Activated CD4-positive, alpha-beta T cell treated with anti-CD3 and anti-CD28 coated beads, Interleukin-2, amount 10 ng/mL, durations not matched to agents 24 days and 14 days (primary cell): ENCODE results near the gene GPR183. TPM values are rescaled to one million over a fixed set of nuclear protein-coding genes. Genes with fewer than 3 reads are reported as not detected.
A peak's percentile ranks its signal among the peaks of the same experiment; 100 is the strongest.

Source experiments
- DNase-seq: peaks from one replicate; pipeline ENCODE4 v3.0.0; 2022
- H3K27ac Mint-ChIP-seq: one replicate; pipeline ENCODE4 v1.8.0; 2022; ENCODE audit warnings: mild to moderate bottlenecking, mixed read lengths
- H3K27me3 Mint-ChIP-seq: one replicate; pipeline ENCODE4 v1.8.0; 2022; ENCODE audit warnings: mixed read lengths
- H3K36me3 Mint-ChIP-seq: one replicate; pipeline ENCODE4 v1.8.0; 2022; ENCODE audit warnings: low read depth, mild to moderate bottlenecking, mixed read lengths
- H3K4me1 Mint-ChIP-seq: one replicate; pipeline ENCODE4 v1.8.0; 2021; ENCODE audit warnings: mixed read lengths
- H3K4me3 Mint-ChIP-seq: one replicate; pipeline ENCODE4 v1.8.0; 2022; ENCODE audit warnings: mild to moderate bottlenecking, moderate library complexity, mixed read lengths
- H3K9me3 Mint-ChIP-seq: one replicate; pipeline ENCODE4 v1.8.0; 2021; ENCODE audit warnings: mixed read lengths
- intact Hi-C: fragments of 100-400 bp; cut with micrococcal nuclease; formaldehyde crosslinking; loops from one replicate; pipeline ENCODE4 v1.15.1; 2023
- total RNA-seq: library from RNA; stranded (reverse); gene quantifications from 2 replicates; pipeline ENCODE4 v1.2.3, GENCODE V29; 2022

The GPR183 gene
- total RNA-seq: 36.8 and 37.1 TPM in 2 replicates

DNA sequence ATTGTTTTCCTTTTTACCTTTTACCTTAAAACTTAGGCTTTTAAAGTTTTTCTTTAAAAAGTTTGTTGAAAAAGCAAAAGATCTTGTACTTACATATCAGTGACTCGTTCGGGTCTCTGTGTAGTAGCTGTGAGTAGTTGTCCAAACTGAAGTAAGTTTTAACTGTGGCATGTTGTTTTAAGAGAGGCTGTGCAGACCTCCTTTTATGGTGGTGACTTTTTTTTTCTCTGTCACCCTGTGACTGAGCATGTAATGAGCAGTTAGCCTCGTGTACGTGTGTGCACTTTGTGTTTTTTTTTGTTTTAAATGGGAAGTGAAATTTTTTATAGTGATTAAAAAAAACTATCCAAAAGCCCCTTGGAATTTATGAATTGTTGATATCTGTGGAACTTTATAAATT, at the start of gene GPR183:
Gene GPR183, minus strand, starts transcription at position 153 of the 400 bp plus-strand sequence. CDS start 11,254 bp downstream, outside the sequence.
- intact Hi-C loops: loop anchor here (1.0 to 2.0 kb wide), 5 partner anchors 8 to 127 kb away; no protein-coding TSS in a partner anchor
- peak; percentile 85 for DNase-seq
- Mint-ChIP-seq H3K4me1 (peaks cover 70% of the 10 kb centered on the region), H3K9me3 (no peaks in the 10 kb centered on the region), H3K36me3 (peaks cover 43% of the 10 kb centered on the region), H3K27ac (peak within 1 kb of the TSS; percentile 88), H3K4me3 (peak within 1 kb of the TSS; percentile 84), H3K27me3 (no peaks in the 10 kb centered on the region)

DNA sequence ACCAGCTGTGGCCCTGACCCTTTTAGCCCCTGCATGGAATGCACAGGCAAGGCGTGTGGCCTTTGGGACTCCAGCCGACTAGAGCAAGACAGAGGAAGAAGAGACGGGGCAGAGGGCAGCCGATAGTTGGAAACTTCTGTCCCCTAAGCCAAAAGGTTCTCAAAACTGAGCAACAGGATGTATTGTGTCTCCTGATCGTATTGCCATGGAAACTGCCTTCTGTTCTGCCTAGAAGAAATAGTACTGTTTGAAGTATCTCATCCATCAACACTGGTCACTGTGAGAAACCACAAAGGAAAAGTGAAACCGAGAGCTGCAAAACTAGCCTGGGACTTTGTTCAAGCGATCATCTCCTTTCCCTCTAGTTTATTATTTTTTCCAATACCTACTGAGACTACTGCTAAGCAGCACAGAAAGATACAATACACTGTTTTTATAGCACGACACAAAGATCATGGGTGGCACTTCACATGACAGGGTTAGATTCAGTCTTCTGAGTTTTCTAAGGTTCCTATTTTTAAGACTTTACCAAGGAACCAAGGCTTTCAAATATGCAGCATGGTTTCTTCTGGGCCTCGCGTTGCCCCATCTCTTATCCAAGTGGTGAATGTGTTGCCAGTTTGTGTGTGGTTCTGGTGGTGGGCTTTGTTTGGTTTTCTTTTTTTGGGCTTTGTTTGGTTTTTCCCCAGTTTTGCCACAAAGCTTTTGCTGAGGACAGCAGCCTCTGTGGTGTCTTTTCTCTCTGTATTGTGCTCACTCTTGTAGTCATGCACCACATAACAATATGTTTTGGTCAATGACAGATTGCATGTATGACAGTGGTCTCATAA, 49.3 kb upstream of the GPR183 start:
- Mint-ChIP-seq H3K4me1 (peaks cover 92% of the 10 kb centered on the region), H3K4me3 (peak overlapping the region; percentile 83), H3K9me3 (no peaks in the 10 kb centered on the region), H3K36me3 (peaks cover 70% of the 10 kb centered on the region), H3K27ac (peak overlapping the region; percentile 99), H3K27me3 (no peaks in the 10 kb centered on the region)
- intact Hi-C loops: loop anchor here (1.0 to 5.0 kb wide), 12 partner anchors 12 to 1038 kb away; partner anchors contain the start of genes GPR183 and UBAC2
- DNase-seq: peak; percentile 94

- H3K36me3 Mint-ChIP-seq: peaks cover 70% of the 10 kb centered on the region
- H3K4me3 Mint-ChIP-seq: peak overlapping the region; percentile 83
- H3K27ac Mint-ChIP-seq: peak overlapping the region; percentile 99
- H3K27me3 Mint-ChIP-seq: no peaks in the 10 kb centered on the region
- H3K9me3 Mint-ChIP-seq: no peaks in the 10 kb centered on the region
- H3K4me1 Mint-ChIP-seq: peaks cover 90% of the 10 kb centered on the region
- no peak for DNase-seq
- intact Hi-C loops: loop anchor here (2.0 to 5.0 kb wide), 6 partner anchors 41 to 1039 kb away; partner anchors contain the start of gene UBAC2
These were observed 48.7 kb upstream of the GPR183 start for GRCh38 chr13:99356012-99356261.

GRCh38 chr13:99355267-99356011, 48.2 kb upstream of the GPR183 start:
- Mint-ChIP-seq H3K4me3 (peak overlapping the region; percentile 83), H3K27me3 (no peaks in the 10 kb centered on the region), H3K9me3 (no peaks in the 10 kb centered on the region), H3K4me1 (peaks cover 90% of the 10 kb centered on the region), H3K27ac (peak overlapping the region; percentile 99), H3K36me3 (peaks cover 67% of the 10 kb centered on the region)
- DNase-seq: peak; percentile 78
- intact Hi-C loops: loop anchor here (2.0 to 5.0 kb wide), 6 partner anchors 41 to 1039 kb away; partner anchors contain the start of gene UBAC2

DNA sequence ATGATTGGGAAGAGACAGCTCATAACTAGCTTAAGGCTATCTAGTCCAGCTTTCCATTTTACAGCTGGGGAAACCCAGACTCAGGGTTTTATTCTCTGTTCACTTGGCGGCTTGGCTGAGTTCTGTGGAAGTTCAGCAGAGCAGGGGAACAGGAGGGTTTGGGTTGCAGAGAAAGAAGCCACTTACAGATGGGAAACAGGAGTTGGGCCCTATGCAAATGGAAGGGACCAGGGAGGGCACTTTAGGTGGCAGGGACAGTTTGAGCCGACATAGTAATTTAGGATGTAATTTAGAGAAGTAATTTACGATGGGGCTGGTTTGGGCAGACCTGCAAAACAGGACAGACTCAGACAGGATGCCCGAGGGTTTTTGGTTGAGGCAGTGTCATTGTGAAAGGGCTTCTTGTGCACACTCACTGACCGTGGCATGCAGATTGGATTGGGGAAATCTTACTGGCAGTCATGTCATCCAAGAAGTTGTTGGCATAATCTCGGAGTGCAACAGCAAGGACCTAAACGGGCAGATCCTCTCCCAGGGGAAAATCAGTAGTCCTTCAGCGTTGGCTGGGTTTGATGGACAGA, 47.3 kb upstream of the GPR183 start:
- Mint-ChIP-seq H3K36me3 (peaks cover 64% of the 10 kb centered on the region), H3K4me1 (peaks cover 82% of the 10 kb centered on the region), H3K27me3 (no peaks in the 10 kb centered on the region), H3K27ac (peak overlapping the region; percentile 99), H3K9me3 (no peaks in the 10 kb centered on the region), H3K4me3 (peak overlapping the region; percentile 42)
- peak; percentile 77 for DNase-seq
- intact Hi-C loops: no loop called here

DNA sequence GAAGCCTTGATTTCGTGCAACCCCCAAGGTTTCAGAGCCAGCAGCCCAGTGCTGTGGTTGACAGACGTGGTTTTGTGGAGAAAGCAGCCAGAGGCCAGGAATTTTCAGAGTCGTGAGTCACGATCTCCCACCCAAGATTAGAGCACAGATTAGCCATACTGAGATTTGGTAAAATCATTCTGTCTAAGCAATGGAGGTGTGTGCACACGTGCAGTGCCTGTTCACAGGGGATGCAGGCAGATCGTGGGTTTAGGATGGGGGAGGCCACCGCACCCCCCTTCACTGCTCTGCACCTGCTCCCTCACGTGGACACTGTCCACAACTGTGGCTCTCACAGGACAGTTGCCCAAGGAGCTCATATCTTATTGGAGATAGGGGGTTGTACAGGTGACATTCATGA, 46.6 kb upstream of the GPR183 start:
- Mint-ChIP-seq H3K9me3 (no peaks in the 10 kb centered on the region), H3K4me1 (peaks cover 76% of the 10 kb centered on the region), H3K36me3 (peaks cover 63% of the 10 kb centered on the region), H3K27ac (peak overlapping the region; percentile 99), H3K4me3 (peak overlapping the region; percentile 42), H3K27me3 (no peaks in the 10 kb centered on the region)
- intact Hi-C loops: no loop called here
- DNase-seq: no peak

DNA sequence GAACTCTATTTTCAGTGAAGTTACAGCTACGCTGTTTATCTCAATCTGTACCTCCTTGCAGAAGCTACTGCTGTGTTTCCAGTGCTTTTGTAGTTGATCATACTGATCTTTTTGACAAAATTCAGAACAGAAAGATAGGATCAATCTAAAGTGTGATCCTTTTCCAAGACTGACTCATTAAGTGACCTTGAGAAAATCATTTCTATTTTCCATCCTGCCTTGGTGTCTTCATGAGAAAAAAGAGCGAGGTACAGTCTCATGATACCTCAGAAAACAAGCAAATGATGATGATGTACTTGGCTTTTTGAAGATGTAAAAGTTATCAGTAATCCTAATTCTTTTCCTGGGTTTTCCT, 46.0 kb upstream of the GPR183 start:
- Mint-ChIP-seq H3K27ac (peak overlapping the region; percentile 75), H3K4me3 (no peak overlapping the region), H3K36me3 (peaks cover 63% of the 10 kb centered on the region), H3K27me3 (no peaks in the 10 kb centered on the region), H3K4me1 (peaks cover 71% of the 10 kb centered on the region), H3K9me3 (no peaks in the 10 kb centered on the region)
- DNase-seq: no peak
- intact Hi-C loops: no loop called here

DNA sequence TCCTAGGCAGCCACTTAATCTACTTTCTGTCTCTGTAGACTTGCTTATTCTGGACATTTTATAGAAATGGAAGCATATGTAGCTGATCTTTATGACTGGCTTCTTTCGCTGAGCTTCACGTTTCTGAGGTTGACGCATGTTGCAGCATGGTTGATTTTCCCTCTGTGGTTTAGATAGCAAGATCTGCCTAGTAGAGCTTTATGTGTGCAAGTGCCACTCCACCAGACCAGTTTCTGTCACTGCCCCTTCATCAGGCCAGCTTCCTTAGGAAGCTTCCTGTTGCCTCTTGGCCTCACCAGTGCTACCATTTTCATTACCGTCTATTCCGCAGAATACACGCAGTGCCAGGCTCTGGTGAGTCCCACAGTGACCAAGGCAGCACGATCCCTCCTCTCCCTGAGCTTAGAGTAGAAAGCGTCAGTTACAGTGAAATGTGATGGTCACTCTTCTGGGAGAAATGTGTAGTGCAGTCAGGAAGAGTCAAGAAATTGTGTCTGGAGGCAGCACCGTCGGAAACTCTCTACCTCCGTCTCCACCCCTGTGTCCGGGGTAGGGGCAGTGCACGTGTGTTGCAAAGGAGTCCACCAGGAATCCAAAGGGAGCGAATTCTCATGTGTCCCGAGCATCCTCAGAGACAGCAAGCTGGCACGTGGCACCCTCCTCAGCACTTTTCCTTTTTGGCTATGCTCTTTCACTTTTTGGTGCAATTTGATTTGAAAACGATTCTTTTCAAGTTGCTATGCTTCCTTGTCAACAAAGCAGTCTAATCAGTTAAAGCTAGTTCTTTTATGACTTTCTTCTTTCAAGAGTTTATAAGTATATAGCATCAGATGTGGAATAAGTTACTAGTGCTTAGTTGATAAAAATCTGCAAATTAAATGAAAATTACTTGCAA, 45.4 kb upstream of the GPR183 start:
- Mint-ChIP-seq H3K27me3 (no peaks in the 10 kb centered on the region), H3K4me1 (peaks cover 70% of the 10 kb centered on the region), H3K36me3 (peaks cover 65% of the 10 kb centered on the region), H3K27ac (peak overlapping the region; percentile 75), H3K9me3 (no peaks in the 10 kb centered on the region), H3K4me3 (peak overlapping the region; percentile 52)
- intact Hi-C loops: no loop called here
- no peak for DNase-seq

DNA sequence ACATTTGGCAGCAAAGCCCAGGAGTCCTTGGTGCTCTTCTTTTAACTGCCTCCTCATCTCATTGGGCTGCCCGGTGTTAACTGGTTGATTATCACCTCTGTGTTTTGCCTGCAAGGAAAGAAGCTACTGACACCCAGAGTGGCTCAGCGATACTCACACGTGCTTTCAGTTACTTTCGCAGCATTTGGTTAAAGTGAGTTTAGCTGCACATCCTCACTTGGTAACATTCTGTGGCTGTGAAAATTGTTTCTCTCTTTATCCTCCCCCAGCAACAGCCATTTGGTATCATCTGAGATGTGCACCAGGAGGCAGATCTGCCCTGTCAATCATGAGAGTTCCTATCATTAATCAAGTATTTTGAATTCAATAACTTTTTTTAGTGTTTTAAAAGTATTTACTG, 44.6 kb upstream of the GPR183 start:
- peak overlapping the region; percentile 52 for H3K27ac Mint-ChIP-seq
- peaks cover 68% of the 10 kb centered on the region for H3K36me3 Mint-ChIP-seq
- peaks cover 65% of the 10 kb centered on the region for H3K4me1 Mint-ChIP-seq
- no peaks in the 10 kb centered on the region for H3K27me3 Mint-ChIP-seq
- intact Hi-C loops: loop anchor here (1.0 kb wide), 1 partner anchor 20 kb away; no protein-coding TSS in a partner anchor
- DNase-seq: peak; percentile 78
- H3K4me3 Mint-ChIP-seq: peak overlapping the region; percentile 13
- no peaks in the 10 kb centered on the region for H3K9me3 Mint-ChIP-seq

GRCh38 chr13:99350191-99350590, 43.0 kb upstream of the GPR183 start:
- H3K36me3 Mint-ChIP-seq: peaks cover 66% of the 10 kb centered on the region
- H3K27ac Mint-ChIP-seq: no peak overlapping the region
- no peak overlapping the region for H3K4me3 Mint-ChIP-seq
- DNase-seq: peak; percentile 54
- no peaks in the 10 kb centered on the region for H3K27me3 Mint-ChIP-seq
- H3K9me3 Mint-ChIP-seq: no peaks in the 10 kb centered on the region
- intact Hi-C loops: no loop called here
- H3K4me1 Mint-ChIP-seq: peaks cover 54% of the 10 kb centered on the region

DNA sequence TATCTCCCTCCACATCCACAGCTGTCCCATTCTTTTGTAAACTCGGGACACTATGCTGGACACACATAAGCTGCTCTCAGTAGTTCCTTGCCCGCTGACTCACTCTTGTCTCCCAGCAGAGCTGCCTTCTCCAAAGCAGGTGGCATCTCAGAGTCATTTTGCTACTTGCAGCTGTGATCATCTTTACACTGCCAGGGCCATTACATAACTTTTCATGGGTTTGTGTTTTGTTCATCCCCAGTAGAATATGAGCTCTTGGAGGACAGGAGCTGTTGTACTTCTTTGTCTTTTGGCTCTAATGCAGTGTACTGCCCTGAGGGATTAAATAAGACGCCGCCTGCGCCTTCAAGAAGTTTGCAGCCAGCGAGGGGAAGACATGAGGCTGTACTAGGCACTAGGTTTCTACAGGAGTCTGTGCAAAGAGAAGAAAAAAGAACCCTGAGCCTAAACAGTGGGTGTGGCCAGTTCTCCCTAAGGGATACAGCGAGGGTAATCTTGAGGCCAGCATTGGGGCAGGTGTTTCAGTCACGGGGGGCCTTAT, 40.8 kb upstream of the GPR183 start:
- Mint-ChIP-seq H3K4me3 (no peak overlapping the region), H3K9me3 (no peaks in the 10 kb centered on the region), H3K36me3 (peaks cover 65% of the 10 kb centered on the region), H3K27me3 (no peaks in the 10 kb centered on the region), H3K27ac (no peak overlapping the region), H3K4me1 (peaks cover 33% of the 10 kb centered on the region)
- intact Hi-C loops: no loop called here
- peak; percentile 53 for DNase-seq

- H3K36me3 Mint-ChIP-seq: peaks cover 63% of the 10 kb centered on the region
- no peaks in the 10 kb centered on the region for H3K27me3 Mint-ChIP-seq
- no peaks in the 10 kb centered on the region for H3K9me3 Mint-ChIP-seq
- H3K4me1 Mint-ChIP-seq: peaks cover 27% of the 10 kb centered on the region
- intact Hi-C loops: no loop called here
- DNase-seq: peak; percentile 45
- no peak overlapping the region for H3K27ac Mint-ChIP-seq
- no peak overlapping the region for H3K4me3 Mint-ChIP-seq
These were observed 40.2 kb upstream of the GPR183 start for GRCh38 chr13:99347335-99347878.
